HEK293T (cell line): ENCODE results near the gene BHLHE23.

Experiments
- BHLHE40 ChIP-seq: fragments of 450-650 bp; IDR thresholded peaks from 2 replicates; pipeline ENCODE4 v1.6.1; 2016; ENCODE audit warnings: mild to moderate bottlenecking, moderate library complexity, borderline replicate concordance
- CTBP1 ChIP-seq: fragments of 450-650 bp; IDR thresholded peaks from 2 replicates; pipeline ENCODE4 v1.6.1; 2016; ENCODE audit warnings: borderline replicate concordance
- ELF4 ChIP-seq: fragments of 450-650 bp; IDR thresholded peaks from 2 replicates; pipeline ENCODE4 v1.6.1; 2017; ENCODE audit warnings: antibody characterized with exemption
- FOXK2 ChIP-seq: fragments of 450-650 bp; IDR thresholded peaks from 2 replicates; pipeline ENCODE4 v1.6.1; 2016; ENCODE audit warnings: mild to moderate bottlenecking
- HDGF ChIP-seq: fragments of 450-650 bp; IDR thresholded peaks from 2 replicates; pipeline ENCODE4 v1.6.1; 2017; ENCODE audit warnings: antibody characterized with exemption, borderline replicate concordance
- L3MBTL2 ChIP-seq: fragments of 450-650 bp; conservative IDR thresholded peaks from 2 replicates; pipeline ENCODE4 v1.6.1; 2016; ENCODE audit warnings: mild to moderate bottlenecking
- LEF1 ChIP-seq: fragments of 450-650 bp; IDR thresholded peaks from 2 replicates; pipeline ENCODE4 v1.6.1; 2017; ENCODE audit warnings: mild to moderate bottlenecking, borderline replicate concordance
- NFRKB ChIP-seq: fragments of 450-650 bp; IDR thresholded peaks from 2 replicates; pipeline ENCODE4 v1.6.1; 2016; ENCODE audit warnings: mild to moderate bottlenecking, moderate library complexity
- SP1 ChIP-seq: fragments of 450-650 bp; IDR thresholded peaks from 2 replicates; pipeline ENCODE4 v1.6.1; 2017
- SUZ12 ChIP-seq: fragments of 450-650 bp; IDR thresholded peaks from 2 replicates; pipeline ENCODE4 v1.6.1; 2016; ENCODE audit warnings: mild to moderate bottlenecking
- TARDBP ChIP-seq: fragments of 450-650 bp; IDR thresholded peaks from 2 replicates; pipeline ENCODE4 v1.6.1; 2016
- ZNF384 ChIP-seq: fragments of 450-650 bp; IDR thresholded peaks from 2 replicates; pipeline ENCODE4 v1.6.1; 2016
- TF ChIP-seq, protein P1 (sequence below): fragments of 450-650 bp; IDR thresholded peaks from 2 replicates; pipeline ENCODE4 v1.6.1; 2016

DNA sequence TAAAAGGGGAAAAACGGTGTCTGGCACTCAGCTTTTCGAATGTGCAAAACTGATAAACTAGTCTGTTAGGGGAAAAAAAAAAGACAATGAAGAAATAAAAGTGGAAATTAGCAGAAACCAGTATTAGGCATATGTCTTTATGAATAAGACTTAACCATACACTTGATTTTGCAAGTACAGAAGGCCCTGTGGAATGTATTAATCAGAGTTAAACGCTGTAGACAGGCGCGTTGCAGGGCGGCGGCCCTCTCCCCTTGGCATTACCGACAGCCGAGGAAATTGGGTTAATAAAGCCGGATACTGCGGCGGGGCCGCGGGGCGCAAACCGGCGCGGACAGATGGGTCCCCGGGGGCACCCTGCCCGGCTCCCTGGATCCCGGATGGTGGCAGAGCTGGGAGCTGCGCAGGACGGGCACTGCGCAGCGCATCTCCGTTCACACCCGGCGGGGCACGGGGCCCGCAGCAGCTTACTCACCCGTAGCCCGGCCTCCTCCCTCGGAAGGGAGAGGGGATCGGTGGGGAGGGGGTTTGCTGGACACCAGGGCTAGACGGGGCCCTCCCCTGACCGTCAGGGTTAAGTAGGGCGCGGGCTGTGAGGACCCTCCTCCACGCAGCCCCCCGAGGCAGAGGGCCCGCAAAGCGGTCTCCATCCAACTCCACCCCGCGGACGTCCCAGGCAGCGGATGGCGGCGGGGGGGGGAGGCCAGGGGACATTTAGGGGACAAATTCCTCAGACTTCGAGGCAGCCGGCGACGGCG, 2.0 kb downstream of the BHLHE23 start:
- TF ChIP-seq SUZ12 (no peak), ZNF384 (no peak), HDGF (no peak), NFRKB (no peak), BHLHE40 (no peak), FOXK2 (no peak), ELF4 (no peak), L3MBTL2 (no peak), SP1 (no peak), CTBP1 (no peak), LEF1 (no peak), TARDBP (no peak)
- TF ChIP-seq, protein P1, sequence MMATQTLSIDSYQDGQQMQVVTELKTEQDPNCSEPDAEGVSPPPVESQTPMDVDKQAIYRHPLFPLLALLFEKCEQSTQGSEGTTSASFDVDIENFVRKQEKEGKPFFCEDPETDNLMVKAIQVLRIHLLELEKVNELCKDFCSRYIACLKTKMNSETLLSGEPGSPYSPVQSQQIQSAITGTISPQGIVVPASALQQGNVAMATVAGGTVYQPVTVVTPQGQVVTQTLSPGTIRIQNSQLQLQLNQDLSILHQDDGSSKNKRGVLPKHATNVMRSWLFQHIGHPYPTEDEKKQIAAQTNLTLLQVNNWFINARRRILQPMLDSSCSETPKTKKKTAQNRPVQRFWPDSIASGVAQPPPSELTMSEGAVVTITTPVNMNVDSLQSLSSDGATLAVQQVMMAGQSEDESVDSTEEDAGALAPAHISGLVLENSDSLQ = no peak
